Adrenal gland (tissue), 12 donors: ENCODE measurements around the gene MAPK12. TPM values are rescaled to one million over a fixed set of nuclear protein-coding genes. Genes with fewer than 3 reads are reported as not detected.

Source experiments
- DNase-seq, 7 donors: peaks; one replicate each; pipeline ENCODE4 v3.0.0-alpha.2; 2019 to 2020
- H3K27ac ChIP-seq, 5 donors: fragments of 200-600 bp; sonication (generic) in 4 of 5; 1 replicate in 3 of 5; 2 replicates in 2 of 5; pipeline versions ENCODE4 v1.5.1 to v1.8.0; 2016 to 2020; ENCODE audit warnings: mild to moderate bottlenecking in 1 of 5
- H3K27me3 ChIP-seq: fragments of 200-600 bp; 2 replicates; pipeline ENCODE4 v1.8.0; 2021
- H3K36me3 ChIP-seq, 2 donors: fragments of 200-600 bp; replicated peaks in 1 of 2; 1 replicate in 1 of 2; 2 replicates in 1 of 2; pipeline versions ENCODE4 v1.5.1 to v1.8.0; 2018 to 2022
- H3K4me1 ChIP-seq, 2 donors: fragments of 200-600 bp; replicated peaks in 1 of 2; 1 replicate in 1 of 2; 2 replicates in 1 of 2; pipeline versions ENCODE4 v1.5.1 to v1.8.0; 2018 to 2021
- H3K4me3 ChIP-seq, 4 donors: fragments of 200-600 bp; sonication (generic) in 3 of 4; one replicate each; pipeline ENCODE4 v1.5.1; 2016 to 2018
- H3K9me3 ChIP-seq, 3 donors: fragments of 200-600 bp; sonication (generic) in 1 of 3; replicated peaks in 1 of 3; 1 replicate in 2 of 3; 2 replicates in 1 of 3; pipeline versions ENCODE4 v1.5.1 to v1.8.0; 2016 to 2021
- CTCF ChIP-seq, 6 experiments: fragments of 450-650 bp in 4 of 6; fragments of 200-600 bp in 2 of 6; sonication (generic) in 1 of 6; IDR thresholded peaks; 1 replicate in 5 of 6; 2 replicates in 1 of 6; pipeline versions ENCODE4 v1.5.1 to v1.8.0; 2016 to 2021; ENCODE audit warnings: antibody characterized with exemption in 6 of 6, mild to moderate bottlenecking in 2 of 6, moderate library complexity in 1 of 6
- POLR2A ChIP-seq, 2 donors: fragments of 450-650 bp; IDR thresholded peaks; one replicate each; pipeline ENCODE4 v1.6.1; 2017; ENCODE audit warnings: antibody characterized with exemption in 2 of 2, mild to moderate bottlenecking in 2 of 2, moderate library complexity in 1 of 2
- WGBS, 4 donors: extraction: QIAGEN DNeasy Blood & Tissue Kit in 2 of 4; methylation state at CpG; one replicate each; pipeline versions ENCODE4 v1.1.5 to v1.1.7; 2013 to 2017; 5-methylcytosine and 5-hydroxymethylcytosine counted together
- intact Hi-C, 2 donors: fragments of 100-400 bp; cut with DNase I; formaldehyde crosslinking; loops; one replicate each; pipeline versions ENCODE4 v1.14.1 to v1.15.0; 2022 to 2023
- polyA plus RNA-seq, 3 donors: library from polyadenylated mRNA; stranded (reverse); fragments of 200-250 nt in 2 of 3; fragments of 350-450 nt in 1 of 3; fragmentation: Illumina TruSeq in 1 of 3; extraction: RNeasy Lipid Tissue Mini Kit (QIAGEN cat#74804) in 1 of 3; gene quantifications; one replicate each; pipeline ENCODE4 v1.2.3, GENCODE V29; 2013 to 2014
- total RNA-seq, 9 donors: library from RNA; depleted of rRNA in 4 of 9; stranded (reverse); fragments of >200 nt in 4 of 9; fragments of 120-200 nt in 1 of 9; fragmentation: NEBNext Ultra II Directional in 1 of 9; extraction: Animal tissue kit (Norgen Biotek cat#: 25700) in 1 of 9; gene quantifications; one replicate each; pipeline versions ENCODE4 v1.1.0 to v1.2.4, GENCODE V29; 2013 to 2023
- donor health status: healthy with polysubstance abuse.
- donor health status: Bipolar disorder and iron deficiency.
- donor health status: DM: yes; HTN: yes; CAD: no.
- donor health status: DM: no; HTN: no; CAD: no.
- donor health status: DM: no; HTN: no; CAD: no.
- donor health status: DM: yes; HTN: yes; CAD: no.

MAPK12 gene
- total and polyA plus RNA-seq, 12 donors, result 1.7 to 17.1 (median 5.4) TPM

GRCh38 chr22:50264104-50264745, 2.7 kb upstream of the MAPK12 start:
- H3K27me3 ChIP-seq, result no peaks in the 10 kb centered on the region
- no peaks in the 10 kb centered on the region for H3K9me3 ChIP-seq
- intact Hi-C loops, result no loop called here
- no peak for DNase-seq
- no peak for TF ChIP-seq CTCF (IDR thresholded peaks at IDR 0.05)
- no peak for TF ChIP-seq POLR2A (IDR thresholded peaks at IDR 0.05)
- H3K4me3 ChIP-seq, result no peak overlapping the region
- WGBS, 4 donors, result 84 to 88% (median 87%) methylated on average over 9 to 15 of the region's 15 CpGs
- H3K4me1 ChIP-seq, result peaks cover 10 to 12% of the 10 kb centered on the region in 2 donors
- no peaks in the 10 kb centered on the region for H3K36me3 ChIP-seq
- no peak overlapping the region for H3K27ac ChIP-seq

GRCh38 chr22:50262973-50263617, 1.6 kb upstream of the MAPK12 start:
- 54 to 61% (median 58%) methylated on average over 4 to 9 of the region's 9 CpGs for WGBS, 4 donors

GRCh38 chr22:50262460-50262911, 1.0 kb upstream of the MAPK12 start:
- Histone ChIP-seq H3K4me3 (no peak overlapping the region), H3K9me3 (no peaks in the 10 kb centered on the region), H3K27ac (no peak overlapping the region), H3K27me3 (no peaks in the 10 kb centered on the region), H3K4me1 (peaks cover 2 to 5% of the 10 kb centered on the region in 2 donors), H3K36me3 (no peaks in the 10 kb centered on the region)
- intact Hi-C loops, result no loop called here
- WGBS, 4 donors, result 60 to 80% (median 69%) methylated on average over 1 to 7 of the region's 7 CpGs
- no peak for DNase-seq
- TF ChIP-seq CTCF (IDR thresholded peaks at IDR 0.05), result no peak
- no peak for TF ChIP-seq POLR2A (IDR thresholded peaks at IDR 0.05)

More at GRCh38 chr22:50262973-50263617, 1.6 kb upstream of the MAPK12 start:
- TF ChIP-seq POLR2A (IDR thresholded peaks at IDR 0.05) (no peak), CTCF (IDR thresholded peaks at IDR 0.05) (no peak)
- Histone ChIP-seq H3K4me3 (no peak overlapping the region), H3K4me1 (peaks cover 8 to 10% of the 10 kb centered on the region in 2 donors), H3K36me3 (no peaks in the 10 kb centered on the region), H3K27me3 (no peaks in the 10 kb centered on the region), H3K9me3 (no peaks in the 10 kb centered on the region), H3K27ac (no peak overlapping the region)
- DNase-seq, result no peak
- intact Hi-C loops, result no loop called here

GRCh38 chr22:50260801-50261614, 475 bp downstream of the MAPK12 start:
- WGBS, 4 donors, result 0 to 2% (median 1%) methylated on average over 9 to 92 of the region's 92 CpGs
- H3K4me1 ChIP-seq, result no peaks in the 10 kb centered on the region
- DNase-seq, result peak in 1 of 7 donors; percentile 46
- intact Hi-C loops, result no loop called here
- H3K27ac ChIP-seq, result peak overlapping the region in 2 of 5 donors; percentile 26 to 66
- TF ChIP-seq CTCF (IDR thresholded peaks at IDR 0.05) (no peak), POLR2A (IDR thresholded peaks at IDR 0.05) (no peak)
- no peaks in the 10 kb centered on the region for H3K27me3 ChIP-seq
- peak overlapping the region in 2 of 4 donors; percentile 16 to 57 for H3K4me3 ChIP-seq
- no peaks in the 10 kb centered on the region for H3K9me3 ChIP-seq
- no peaks in the 10 kb centered on the region for H3K36me3 ChIP-seq
